ENCODE data around the gene TRPM6.
A peak's percentile ranks its signal among the peaks of the same experiment; 100 is the strongest.

The TRPM6 gene

GRCh38 chr9:74772121-74772520 is 115.6 kb downstream of the TRPM6 start:
- FAIRE-seq: no peak

- FAIRE-seq: no peak
Measured at GRCh38 chr9:74771672-74772071, 116.0 kb downstream of the TRPM6 start.

- FAIRE-seq: no peak
Measured at GRCh38 chr9:74771262-74771585, 116.5 kb downstream of the TRPM6 start.

- FAIRE-seq: no peak
Measured at GRCh38 chr9:74770508-74771261, 117.0 kb downstream of the TRPM6 start.

GRCh38 chr9:74765481-74765971 is 122.2 kb downstream of the TRPM6 start:
- no peak for FAIRE-seq

- no peak for FAIRE-seq
Measured at GRCh38 chr9:74762950-74763349, 124.8 kb downstream of the TRPM6 start.

GRCh38 chr9:74760031-74760700 is 127.6 kb downstream of the TRPM6 start:
- FAIRE-seq: no peak

- FAIRE-seq: no peak
Measured at GRCh38 chr9:74755999-74756398, 131.7 kb downstream of the TRPM6 start.

GRCh38 chr9:74755355-74755754 is 132.4 kb downstream of the TRPM6 start:
- no peak for FAIRE-seq

GRCh38 chr9:74753650-74754049 is 134.1 kb downstream of the TRPM6 start:
- FAIRE-seq: no peak

GRCh38 chr9:74748966-74749365 is 138.8 kb downstream of the TRPM6 start:
- FAIRE-seq: no peak

- FAIRE-seq: peak; percentile 70
Measured at GRCh38 chr9:74742792-74743730, 144.7 kb downstream of the TRPM6 start.

GRCh38 chr9:74742191-74742790 is 145.4 kb downstream of the TRPM6 start:
- FAIRE-seq: no peak

GRCh38 chr9:74736646-74737045 is 151.1 kb downstream of the TRPM6 start:
- FAIRE-seq: no peak

GRCh38 chr9:74735761-74736160 is 152.0 kb downstream of the TRPM6 start:
- FAIRE-seq: no peak

GRCh38 chr9:74729136-74729695 is 158.5 kb downstream of the TRPM6 start:
- FAIRE-seq: no peak

GRCh38 chr9:74728176-74728575 is 159.5 kb downstream of the TRPM6 start:
- no peak for FAIRE-seq

- no peak for FAIRE-seq
Measured at GRCh38 chr9:74726581-74726980, 161.1 kb downstream of the TRPM6 start.

- FAIRE-seq: no peak
Measured at GRCh38 chr9:74724317-74724716, 163.4 kb downstream of the TRPM6 start.

- no peak for FAIRE-seq
Measured at GRCh38 chr9:74721696-74722660, 165.7 kb downstream of the TRPM6 start.

- FAIRE-seq: no peak
Measured at GRCh38 chr9:74719306-74719705, 168.4 kb downstream of the TRPM6 start.

Data from A204.1 (cell line).